ENCODE measurements around the gene CIITA.

GRCh38 chr16:10916534-10916933 is 39.5 kb downstream of the CIITA start:
- TF ChIP-seq CTCF (conservative IDR thresholded peaks at IDR 0.05) (no peak), ZFX (IDR thresholded peaks at IDR 0.05) (no peak)

Measured in C4-2B (cell line).